Peyer's patch (tissue), 4 donors: Measurements from ENCODE around the gene TRMT44.

Source experiments
- POLR2A ChIP-seq, 2 donors: fragments of 450-650 bp; IDR thresholded peaks; one replicate each; pipeline ENCODE4 v1.5.1; 2017; ENCODE audit warnings: antibody characterized with exemption in 2 of 2, mild to moderate bottlenecking in 2 of 2, moderate library complexity in 2 of 2
- TF ChIP-seq, protein P1 (sequence below), 6 experiments: fragments of 450-650 bp in 4 of 6; fragments of 200-600 bp in 2 of 6; sonication (generic) in 1 of 6; IDR thresholded peaks; one replicate each; pipeline ENCODE4 v1.5.1; 2017 to 2019; ENCODE audit warnings: antibody characterized with exemption in 6 of 6, mild to moderate bottlenecking in 3 of 6, moderate library complexity in 1 of 6

GRCh38 chr4:8422327-8422726 lies 18.2 kb upstream of the TRMT44 start:
- TF ChIP-seq, protein P1, sequence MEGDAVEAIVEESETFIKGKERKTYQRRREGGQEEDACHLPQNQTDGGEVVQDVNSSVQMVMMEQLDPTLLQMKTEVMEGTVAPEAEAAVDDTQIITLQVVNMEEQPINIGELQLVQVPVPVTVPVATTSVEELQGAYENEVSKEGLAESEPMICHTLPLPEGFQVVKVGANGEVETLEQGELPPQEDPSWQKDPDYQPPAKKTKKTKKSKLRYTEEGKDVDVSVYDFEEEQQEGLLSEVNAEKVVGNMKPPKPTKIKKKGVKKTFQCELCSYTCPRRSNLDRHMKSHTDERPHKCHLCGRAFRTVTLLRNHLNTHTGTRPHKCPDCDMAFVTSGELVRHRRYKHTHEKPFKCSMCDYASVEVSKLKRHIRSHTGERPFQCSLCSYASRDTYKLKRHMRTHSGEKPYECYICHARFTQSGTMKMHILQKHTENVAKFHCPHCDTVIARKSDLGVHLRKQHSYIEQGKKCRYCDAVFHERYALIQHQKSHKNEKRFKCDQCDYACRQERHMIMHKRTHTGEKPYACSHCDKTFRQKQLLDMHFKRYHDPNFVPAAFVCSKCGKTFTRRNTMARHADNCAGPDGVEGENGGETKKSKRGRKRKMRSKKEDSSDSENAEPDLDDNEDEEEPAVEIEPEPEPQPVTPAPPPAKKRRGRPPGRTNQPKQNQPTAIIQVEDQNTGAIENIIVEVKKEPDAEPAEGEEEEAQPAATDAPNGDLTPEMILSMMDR (IDR thresholded peaks at IDR 0.05): no peak
- TF ChIP-seq POLR2A (IDR thresholded peaks at IDR 0.05): no peak
